Naive B cell (primary cell): Measurements from ENCODE around the gene SSH2. TPM values are rescaled to one million over a fixed set of nuclear protein-coding genes. Genes with fewer than 3 reads are reported as not detected.
"Not testable (repeated sequence)": the region's sequence is repeated elsewhere in the genome, so short reads cannot be mapped to it uniquely, and the experiment has no call there.

Experiments used
- ATAC-seq, 2 donors: fragments of 150-1000 bp; cut with Tn5 transposase; 2 replicates each; pipeline ENCODE4 v1.10.0; 2021; ENCODE audit warnings: low read depth in 2 of 2, mild to moderate bottlenecking in 2 of 2, moderate library complexity in 2 of 2
- DNase-seq: peaks from one replicate; pipeline ENCODE4 v3.0.0; 2022
- H3K27ac Mint-ChIP-seq, 6 donors: one replicate each; pipeline ENCODE4 v1.8.0; 2020 to 2022; ENCODE audit warnings: mild to moderate bottlenecking in 6 of 6, mixed read lengths in 6 of 6, moderate library complexity in 5 of 6, inconsistent platforms in 2 of 6
- H3K27me3 Mint-ChIP-seq, 3 donors: one replicate each; pipeline ENCODE4 v1.8.0; 2021 to 2022; ENCODE audit warnings: mixed read lengths in 3 of 3, mild to moderate bottlenecking in 1 of 3
- H3K36me3 Mint-ChIP-seq, 2 donors: one replicate each; pipeline ENCODE4 v1.8.0; 2020 to 2022; ENCODE audit warnings: mixed read lengths in 2 of 2, inconsistent platforms in 1 of 2, mild to moderate bottlenecking in 1 of 2
- H3K4me1 Mint-ChIP-seq, 3 donors: one replicate each; pipeline ENCODE4 v1.8.0; 2020 to 2022; ENCODE audit warnings: mixed read lengths in 3 of 3, inconsistent platforms in 1 of 3, mild to moderate bottlenecking in 1 of 3, moderate library complexity in 1 of 3
- H3K4me3 Mint-ChIP-seq, 8 donors: one replicate each; pipeline ENCODE4 v1.8.0; 2020 to 2022; ENCODE audit warnings: mild to moderate bottlenecking in 8 of 8, mixed read lengths in 8 of 8, moderate library complexity in 8 of 8, inconsistent platforms in 2 of 8
- H3K9me3 Mint-ChIP-seq, 7 donors: one replicate each; pipeline ENCODE4 v1.8.0; 2020 to 2022; ENCODE audit warnings: mixed read lengths in 7 of 7, mild to moderate bottlenecking in 5 of 7, inconsistent platforms in 2 of 7, moderate library complexity in 1 of 7
- polyA plus RNA-seq, 6 donors: library from polyadenylated mRNA; unstranded; fragments of 300-500 nt; fragmentation: Illumina TruSeq; gene quantifications; one replicate each; pipeline ENCODE4 v1.2.3, GENCODE V29; 2021; ENCODE audit warnings: low read depth in 6 of 6

Gene SSH2
- polyA plus RNA-seq, 6 donors from 2014 or later = 46.3 to 96.7 (median 65.5) TPM

GRCh38 chr17:29862127-29862526 is 67.9 kb downstream of the SSH2 start:
- no peak for ATAC-seq
- H3K4me3 Mint-ChIP-seq = no peak overlapping the region
- H3K4me1 Mint-ChIP-seq = peaks cover 40 to 66% (median 43%) of the 10 kb centered on the region in 3 donors
- peaks cover 4 to 10% (median 8%) of the 10 kb centered on the region in 7 donors for H3K9me3 Mint-ChIP-seq
- no peaks in the 10 kb centered on the region for H3K27me3 Mint-ChIP-seq
- H3K36me3 Mint-ChIP-seq = peaks cover 9 to 15% of the 10 kb centered on the region in 2 donors
- DNase-seq = no peak
- H3K27ac Mint-ChIP-seq = peak overlapping the region in 1 of 6 donors; percentile 7

- H3K36me3 Mint-ChIP-seq = peaks cover 16 to 22% of the 10 kb centered on the region in 2 donors
- DNase-seq, H3K4me3 Mint-ChIP-seq, H3K27me3 Mint-ChIP-seq, ATAC-seq: not testable (repeated sequence)
- H3K27ac Mint-ChIP-seq = peak overlapping the region in 1 of 6 donors; percentile 47
- peaks cover 33 to 51% (median 34%) of the 10 kb centered on the region in 3 donors for H3K4me1 Mint-ChIP-seq
- peaks cover 8 to 17% (median 12%) of the 10 kb centered on the region in 7 donors for H3K9me3 Mint-ChIP-seq
Observed at GRCh38 chr17:29859445-29859844, 70.6 kb downstream of the SSH2 start.

DNA sequence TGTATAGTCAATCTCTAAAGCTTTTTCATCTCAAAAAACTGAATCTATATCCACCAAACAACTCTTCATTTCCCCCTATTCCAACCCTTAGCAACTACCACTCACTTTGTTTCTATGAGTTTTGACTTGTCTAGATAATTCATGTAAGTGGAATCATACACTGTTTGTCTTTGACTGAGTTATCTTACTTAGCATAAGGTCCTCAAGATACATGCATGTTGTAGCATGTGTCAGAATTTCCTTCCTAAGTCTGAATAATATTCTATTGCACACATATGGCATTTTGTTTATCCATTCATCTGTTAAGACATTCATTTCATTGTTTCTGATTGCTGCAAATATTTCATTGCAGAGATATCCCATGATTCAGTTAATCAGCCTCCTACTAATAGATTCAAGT is 72.2 kb downstream of the SSH2 start:
- Mint-ChIP-seq H3K4me1 (peaks cover 28 to 48% (median 32%) of the 10 kb centered on the region in 3 donors), H3K27ac (no peak overlapping the region), H3K27me3 (no peaks in the 10 kb centered on the region), H3K4me3 (peak overlapping the region in 1 of 8 donors; percentile 7), H3K36me3 (peaks cover 16 to 22% of the 10 kb centered on the region in 2 donors), H3K9me3 (peaks cover 8 to 17% (median 12%) of the 10 kb centered on the region in 7 donors)
- no peak for ATAC-seq
- DNase-seq = no peak

GRCh38 chr17:29857105-29857504 is 72.9 kb downstream of the SSH2 start:
- Mint-ChIP-seq H3K4me1 (peaks cover 21 to 41% (median 32%) of the 10 kb centered on the region in 3 donors), H3K27ac (peak overlapping the region in 2 of 6 donors; percentile 29 to 46), H3K36me3 (peaks cover 16 to 22% of the 10 kb centered on the region in 2 donors), H3K9me3 (peaks cover 8 to 17% (median 12%) of the 10 kb centered on the region in 7 donors)
- DNase-seq, H3K27me3 Mint-ChIP-seq, H3K4me3 Mint-ChIP-seq, ATAC-seq: not testable (repeated sequence)

- Mint-ChIP-seq H3K4me3 (no peak overlapping the region), H3K27ac (peak overlapping the region in 1 of 6 donors; percentile 44), H3K4me1 (peaks cover 21 to 43% (median 33%) of the 10 kb centered on the region in 3 donors), H3K36me3 (peaks cover 16 to 22% of the 10 kb centered on the region in 2 donors), H3K27me3 (no peaks in the 10 kb centered on the region), H3K9me3 (peaks cover 8 to 17% (median 12%) of the 10 kb centered on the region in 7 donors)
- ATAC-seq (no peak), DNase-seq (no peak)
Observed at GRCh38 chr17:29855686-29856085, 74.3 kb downstream of the SSH2 start.

GRCh38 chr17:29848737-29849136 is 81.3 kb downstream of the SSH2 start:
- Mint-ChIP-seq H3K4me3 (no peak overlapping the region), H3K4me1 (peaks cover 18 to 38% (median 36%) of the 10 kb centered on the region in 3 donors), H3K27me3 (no peaks in the 10 kb centered on the region), H3K9me3 (no peaks in the 10 kb centered on the region), H3K27ac (no peak overlapping the region), H3K36me3 (peaks cover 0 to 7% of the 10 kb centered on the region in 2 donors)
- ATAC-seq (no peak), DNase-seq (no peak)

DNA sequence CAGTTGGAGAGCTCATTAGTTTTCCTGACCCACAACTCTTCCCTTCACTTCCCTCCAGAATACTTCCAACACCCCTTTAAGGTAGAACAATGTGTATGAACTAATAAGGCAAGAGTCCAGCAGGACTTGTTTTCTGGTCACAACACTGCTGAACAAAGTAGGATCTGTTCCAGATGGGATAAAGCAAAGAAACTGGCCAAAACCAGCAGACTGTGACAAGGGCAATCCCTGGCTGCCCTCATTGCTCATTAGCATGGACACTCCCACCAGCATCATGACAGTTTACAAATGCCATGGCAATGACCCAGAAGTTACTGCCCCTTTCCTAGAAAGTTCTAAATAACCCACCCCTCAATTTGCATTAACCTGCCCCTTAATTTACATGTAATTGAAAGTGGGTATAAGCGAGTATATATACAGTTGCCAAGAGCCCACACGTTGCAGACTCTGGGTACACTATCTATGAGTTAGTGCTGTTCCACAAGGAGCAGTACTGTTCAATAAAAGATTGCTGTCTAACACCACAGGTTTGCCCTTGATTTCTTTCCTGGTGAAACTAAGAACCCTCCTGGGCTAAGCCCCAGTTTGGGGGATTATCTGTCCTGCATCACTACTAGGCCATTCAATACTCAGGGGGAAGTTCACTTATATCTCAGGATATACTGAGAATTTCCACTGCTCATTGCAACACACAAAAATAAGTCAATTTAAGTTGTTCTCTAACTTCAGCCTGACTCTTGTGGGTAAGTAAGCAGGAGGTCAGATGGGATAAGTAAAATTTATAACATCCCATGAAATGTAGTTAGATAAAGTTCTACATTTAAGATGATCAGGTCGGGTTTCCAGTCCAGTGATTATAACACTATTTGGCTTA is 82.3 kb downstream of the SSH2 start:
- peaks cover 0 to 11% of the 10 kb centered on the region in 2 donors for H3K36me3 Mint-ChIP-seq
- no peak for ATAC-seq
- H3K4me3 Mint-ChIP-seq = no peak overlapping the region
- H3K4me1 Mint-ChIP-seq = peaks cover 18 to 36% (median 31%) of the 10 kb centered on the region in 3 donors
- no peak for DNase-seq
- no peaks in the 10 kb centered on the region for H3K27me3 Mint-ChIP-seq
- H3K27ac Mint-ChIP-seq = peak overlapping the region in 1 of 6 donors; percentile 60
- H3K9me3 Mint-ChIP-seq = no peaks in the 10 kb centered on the region

GRCh38 chr17:29847118-29847517 is 82.9 kb downstream of the SSH2 start:
- H3K4me1 Mint-ChIP-seq = peaks cover 18 to 33% (median 31%) of the 10 kb centered on the region in 3 donors
- H3K36me3 Mint-ChIP-seq = peaks cover 0 to 11% of the 10 kb centered on the region in 2 donors
- no peaks in the 10 kb centered on the region for H3K9me3 Mint-ChIP-seq
- H3K4me3 Mint-ChIP-seq = no peak overlapping the region
- H3K27me3 Mint-ChIP-seq = no peaks in the 10 kb centered on the region
- ATAC-seq = no peak
- DNase-seq = no peak
- no peak overlapping the region for H3K27ac Mint-ChIP-seq

DNA sequence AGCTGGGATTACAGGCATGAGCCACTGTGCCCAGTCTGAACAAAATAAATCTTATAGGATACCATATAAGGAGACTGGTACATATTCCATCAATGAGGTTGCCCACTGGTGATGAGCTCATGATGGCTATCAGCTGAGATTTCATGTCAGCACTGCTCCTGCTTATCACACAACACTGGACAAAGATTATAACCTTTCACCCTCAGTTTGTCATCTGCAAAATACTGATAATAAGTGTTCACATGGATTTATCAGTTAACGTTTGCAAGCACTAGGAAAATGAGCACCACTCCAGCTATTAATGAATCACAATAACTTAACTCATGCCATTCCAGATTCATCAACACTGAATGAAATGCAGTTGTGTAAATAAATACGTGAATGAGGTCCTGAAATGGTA is 83.7 kb downstream of the SSH2 start:
- no peak for DNase-seq
- no peak overlapping the region for H3K27ac Mint-ChIP-seq
- ATAC-seq = no peak
- H3K4me1 Mint-ChIP-seq = peaks cover 18 to 29% (median 25%) of the 10 kb centered on the region in 3 donors
- no peaks in the 10 kb centered on the region for H3K9me3 Mint-ChIP-seq
- H3K27me3 Mint-ChIP-seq = no peaks in the 10 kb centered on the region
- peaks cover 0 to 11% of the 10 kb centered on the region in 2 donors for H3K36me3 Mint-ChIP-seq
- no peak overlapping the region for H3K4me3 Mint-ChIP-seq

- no peak for DNase-seq
- H3K36me3 Mint-ChIP-seq = peaks cover 0 to 11% of the 10 kb centered on the region in 2 donors
- H3K27me3 Mint-ChIP-seq = no peaks in the 10 kb centered on the region
- no peaks in the 10 kb centered on the region for H3K9me3 Mint-ChIP-seq
- ATAC-seq = no peak
- peak overlapping the region in 2 of 6 donors; percentile 40 to 64 for H3K27ac Mint-ChIP-seq
- H3K4me3 Mint-ChIP-seq = no peak overlapping the region
- peaks cover 13 to 14% (median 14%) of the 10 kb centered on the region in 3 donors for H3K4me1 Mint-ChIP-seq
Observed at GRCh38 chr17:29844339-29845048, 85.5 kb downstream of the SSH2 start.

GRCh38 chr17:29840884-29841283 is 89.1 kb downstream of the SSH2 start:
- DNase-seq = no peak
- Mint-ChIP-seq H3K9me3 (no peaks in the 10 kb centered on the region), H3K4me1 (peaks cover 5 to 8% (median 7%) of the 10 kb centered on the region in 3 donors), H3K27ac (no peak overlapping the region), H3K36me3 (peaks cover 0 to 5% of the 10 kb centered on the region in 2 donors), H3K27me3 (no peaks in the 10 kb centered on the region), H3K4me3 (no peak overlapping the region)
- ATAC-seq = no peak

DNA sequence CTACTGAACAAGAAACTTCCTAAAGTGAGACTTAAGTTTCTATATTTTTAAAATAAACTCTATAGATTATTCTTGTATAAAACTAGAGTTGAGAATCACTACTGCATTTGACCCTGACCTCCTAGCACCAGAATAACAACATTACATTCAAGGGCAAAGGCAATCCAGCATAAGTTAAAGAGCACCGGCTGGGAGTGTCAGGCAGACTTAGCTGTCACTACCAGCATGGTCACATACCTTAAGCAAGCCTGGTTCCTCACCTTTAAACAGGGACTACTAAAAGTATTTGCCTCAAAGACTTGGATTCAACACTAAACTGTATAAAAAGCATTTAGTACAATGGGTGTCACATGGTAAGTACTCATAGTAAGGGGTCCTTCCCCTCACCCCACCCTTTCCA is 90.4 kb downstream of the SSH2 start:
- no peaks in the 10 kb centered on the region for H3K27me3 Mint-ChIP-seq
- H3K4me3 Mint-ChIP-seq = no peak overlapping the region
- H3K27ac Mint-ChIP-seq = no peak overlapping the region
- peaks cover 0 to 5% of the 10 kb centered on the region in 2 donors for H3K36me3 Mint-ChIP-seq
- DNase-seq (no peak), ATAC-seq (no peak)
- H3K9me3 Mint-ChIP-seq = no peaks in the 10 kb centered on the region
- peaks cover 2 to 9% (median 8%) of the 10 kb centered on the region in 3 donors for H3K4me1 Mint-ChIP-seq

- DNase-seq (no peak), ATAC-seq (no peak)
- H3K4me3 Mint-ChIP-seq = no peak overlapping the region
- H3K9me3 Mint-ChIP-seq = no peaks in the 10 kb centered on the region
- no peak overlapping the region for H3K27ac Mint-ChIP-seq
- H3K36me3 Mint-ChIP-seq = peaks cover 0 to 5% of the 10 kb centered on the region in 2 donors
- peaks cover under 1 to 6% (median 4%) of the 10 kb centered on the region in 3 donors for H3K4me1 Mint-ChIP-seq
- H3K27me3 Mint-ChIP-seq = no peaks in the 10 kb centered on the region
Observed at GRCh38 chr17:29838961-29839360, 91.1 kb downstream of the SSH2 start.
